IMR-90 (cell line): ENCODE measurements around the gene PDYN. TPM values are rescaled to one million over a fixed set of nuclear protein-coding genes. Genes with fewer than 3 reads are reported as not detected.

ENCODE experiments used
- ATAC-seq: fragments of 200-7000 bp; cut with Tn5 transposase; 2 replicates; pipeline ENCODE4 v1.9.1; 2020; ENCODE audit warnings: low read depth, mild to moderate bottlenecking, moderate library complexity
- BruUV-seq: library from RNA; stranded (reverse); fragments of 400-500 nt; replicated peaks from 2 replicates; lab custom pipeline; 2021; lab: Mats Ljungman, UMichigan
- CTCF ChIA-PET: fragments of 300-600 bp; formaldehyde crosslinking; extraction: SDS; loops from one replicate; lab custom pipeline; 2021; ENCODE audit warnings: antibody characterized with exemption; lab: Yijun Ruan, JAX
- POLR2A ChIA-PET: fragments of 300-600 bp; sonication (Branson Sonifier 250); formaldehyde crosslinking; loops from one replicate; lab custom pipeline; 2022; ENCODE audit warnings: antibody characterized with exemption; ENCODE audit not compliant: unreplicated experiment; lab: Charles Lee
- DNase-seq: peaks from one replicate; pipeline ENCODE4 v3.0.0; 2013
- H2AFZ ChIP-seq: replicated peaks from 2 replicates; pipeline ENCODE3; 2013; ENCODE audit warnings: low read length, mild to moderate bottlenecking; ENCODE audit not compliant: poor library complexity
- H2AK5ac ChIP-seq: 2 replicates; pipeline ENCODE4 v1.6.1; 2013; ENCODE audit warnings: low read depth, low read length, inconsistent platforms
- H2AK9ac ChIP-seq: replicated peaks from 2 replicates; pipeline ENCODE3; 2013; ENCODE audit warnings: mild to moderate bottlenecking, low read depth, low read length, moderate library complexity; ENCODE audit not compliant: poor library complexity
- H2BK120ac ChIP-seq: 2 replicates; pipeline ENCODE4 v1.6.1; 2013; ENCODE audit warnings: low read depth, low read length, inconsistent platforms
- H2BK15ac ChIP-seq: 3 replicates; pipeline ENCODE4 v1.6.1; 2013; ENCODE audit warnings: low read depth, low read length, inconsistent platforms
- H2BK20ac ChIP-seq: 2 replicates; pipeline ENCODE4 v1.6.1; 2013; ENCODE audit warnings: low read depth, mild to moderate bottlenecking, inconsistent platforms, low read length, moderate library complexity
- H2BK5ac ChIP-seq: 2 replicates; pipeline ENCODE4 v1.6.1; 2013; ENCODE audit warnings: mild to moderate bottlenecking, low read depth, low read length, inconsistent platforms; ENCODE audit not compliant: poor library complexity, severe bottlenecking
- H3K14ac ChIP-seq: replicated peaks from 2 replicates; pipeline ENCODE4 v1.6.1; 2013; ENCODE audit warnings: low read depth, low read length, inconsistent platforms
- H3K18ac ChIP-seq: 2 replicates; pipeline ENCODE4 v1.6.1; 2013; ENCODE audit warnings: low read depth, low read length, control low read depth
- H3K23ac ChIP-seq: 2 replicates; pipeline ENCODE4 v1.6.1; 2013; ENCODE audit warnings: low read depth, low read length, inconsistent platforms
- H3K27ac ChIP-seq: 2 replicates; pipeline ENCODE4 v1.5.1; 2013; ENCODE audit warnings: mild to moderate bottlenecking, control low read depth, low read length; ENCODE audit not compliant: insufficient read depth
- H3K27me3 ChIP-seq: 2 replicates; pipeline ENCODE4 v1.6.1; 2013; ENCODE audit warnings: low read length; ENCODE audit not compliant: control insufficient read depth, insufficient read depth
- H3K36me3 ChIP-seq: 2 replicates; pipeline ENCODE4 v1.6.1; 2013; ENCODE audit warnings: low read length, mixed read lengths; ENCODE audit not compliant: control insufficient read depth, insufficient read depth
- H3K4ac ChIP-seq: 2 replicates; pipeline ENCODE4 v1.6.1; 2013; ENCODE audit warnings: low read depth, low read length, inconsistent platforms
- H3K4me1 ChIP-seq: 2 replicates; pipeline ENCODE4 v1.6.1; 2013; ENCODE audit warnings: low read length, mixed read lengths; ENCODE audit not compliant: control insufficient read depth, insufficient read depth
- H3K4me2 ChIP-seq: 2 replicates; pipeline ENCODE4 v1.6.1; 2013; ENCODE audit warnings: low read depth, mild to moderate bottlenecking, control low read depth, low read length, moderate library complexity
- H3K4me3 ChIP-seq: 2 replicates; pipeline ENCODE4 v1.5.1; 2013; ENCODE audit warnings: low read depth, mild to moderate bottlenecking, control low read depth, low read length, moderate library complexity; ENCODE audit not compliant: insufficient read depth
- H3K56ac ChIP-seq: 2 replicates; pipeline ENCODE4 v1.6.1; 2013; ENCODE audit warnings: low read length, inconsistent platforms; ENCODE audit not compliant: insufficient read depth; ENCODE audit errors: extremely low read depth
- H3K79me1 ChIP-seq, 2 experiments: 2 replicates each; pipeline ENCODE4 v1.6.1; 2013; ENCODE audit warnings: low read length in 2 of 2, inconsistent platforms in 1 of 2, low read depth in 1 of 2
- H3K9ac ChIP-seq: 2 replicates; pipeline ENCODE4 v1.6.1; 2013; ENCODE audit warnings: low read depth, low read length, control low read depth
- H3K9me1 ChIP-seq: 2 replicates; pipeline ENCODE4 v1.6.1; 2013; ENCODE audit warnings: low read length, inconsistent platforms; ENCODE audit not compliant: insufficient read depth
- H3K9me3 ChIP-seq: 2 replicates; pipeline ENCODE4 v1.6.1; 2013; ENCODE audit warnings: low read length; ENCODE audit not compliant: control insufficient read depth, insufficient read depth
- H4K20me1 ChIP-seq: 2 replicates; pipeline ENCODE4 v1.6.1; 2013; ENCODE audit warnings: low read length, inconsistent platforms; ENCODE audit not compliant: insufficient read depth
- H4K5ac ChIP-seq: 2 replicates; pipeline ENCODE4 v1.6.1; 2013; ENCODE audit warnings: mild to moderate bottlenecking, low read depth, low read length, control low read depth
- H4K8ac ChIP-seq, 2 experiments: 2 replicates each; pipeline ENCODE4 v1.6.1; 2013; ENCODE audit warnings: low read depth in 2 of 2, low read length in 2 of 2, control low read depth in 1 of 2, inconsistent platforms in 1 of 2
- H4K91ac ChIP-seq: 2 replicates; pipeline ENCODE4 v1.6.1; 2013; ENCODE audit warnings: low read depth, low read length, inconsistent platforms; ENCODE audit not compliant: insufficient read depth
- BHLHE40 ChIP-seq: fragments of 150-350 bp; IDR thresholded peaks from 2 replicates; pipeline ENCODE4 v1.6.1; 2016; ENCODE audit warnings: mild to moderate bottlenecking, low read depth, low read length
- CTCF ChIP-seq: conservative IDR thresholded peaks from 2 replicates; pipeline ENCODE4 v1.5.1; 2012; ENCODE audit warnings: mild to moderate bottlenecking, low read depth, low read length, improper control_type of control experiment
- FOS ChIP-seq: fragments of 150-350 bp; IDR thresholded peaks from 2 replicates; pipeline ENCODE4 v1.6.1; 2016; ENCODE audit warnings: low read depth, low read length
- MAFK ChIP-seq: IDR thresholded peaks from 2 replicates; pipeline ENCODE4 v1.6.1; 2012; ENCODE audit warnings: low read depth, low read length, improper control_type of control experiment
- MAZ ChIP-seq: IDR thresholded peaks from 2 replicates; pipeline ENCODE4 v1.6.1; 2012; ENCODE audit warnings: low read depth, mild to moderate bottlenecking, low read length, improper control_type of control experiment, moderate library complexity, borderline replicate concordance
- MXI1 ChIP-seq: IDR thresholded peaks from 2 replicates; pipeline ENCODE4 v1.6.1; 2012; ENCODE audit warnings: low read depth, mild to moderate bottlenecking, low read length, moderate library complexity, borderline replicate concordance
- NFE2L2 ChIP-seq: fragments of 150-350 bp; IDR thresholded peaks from 2 replicates; pipeline ENCODE4 v1.6.1; 2016; ENCODE audit warnings: low read depth, mild to moderate bottlenecking, low read length
- POLR2A ChIP-seq: IDR thresholded peaks from 2 replicates; pipeline ENCODE4 v1.6.1; 2012; ENCODE audit warnings: mild to moderate bottlenecking, low read depth, low read length
- RAD21 ChIP-seq: IDR thresholded peaks from 2 replicates; pipeline ENCODE4 v1.6.1; 2012; ENCODE audit warnings: low read length, improper control_type of control experiment
- RCOR1 ChIP-seq: IDR thresholded peaks from 2 replicates; pipeline ENCODE4 v1.6.1; 2012; ENCODE audit warnings: mild to moderate bottlenecking, low read length, improper control_type of control experiment; ENCODE audit not compliant: insufficient replicate concordance
- RFX5 ChIP-seq: IDR thresholded peaks from 2 replicates; pipeline ENCODE4 v1.8.0; 2012; ENCODE audit warnings: low read depth, mild to moderate bottlenecking, low read length, moderate library complexity
- SMC3 ChIP-seq: fragments of 150-350 bp; IDR thresholded peaks from 2 replicates; pipeline ENCODE4 v1.6.1; 2016; ENCODE audit warnings: low read depth, mild to moderate bottlenecking, antibody characterized with exemption, low read length, moderate library complexity
- WGBS, 2 experiments: methylation state at CpG; one replicate each; pipeline versions ENCODE4 v1.1.5 to v1.1.7; 2013; ENCODE audit warnings: missing lambda C conversion rate in 2 of 2; ENCODE audit not compliant: insufficient read length in 1 of 2; ENCODE audit errors: extremely low coverage in 2 of 2; 5-methylcytosine and 5-hydroxymethylcytosine counted together
- dilution Hi-C: fragments of 300-500 bp; cut with HindIII; formaldehyde crosslinking; loops from one replicate; pipeline ENCODE4 v1.14.3; 2018; ENCODE audit warnings: low sequenced_read_pairs; ENCODE audit not compliant: unreplicated experiment
- in situ Hi-C: fragments of 300-500 bp; cut with MboI; formaldehyde crosslinking; loops from 3 replicates; pipeline ENCODE4 v1.14.3; 2019; ENCODE audit warnings: low sequenced_read_pairs, inconsistent platforms, mixed read lengths
- intact Hi-C: fragments of 100-400 bp; cut with micrococcal nuclease; formaldehyde crosslinking; loops from 2 replicates; pipeline ENCODE4 v1.10.0; 2022
- polyA plus RNA-seq, 3 experiments: library from polyadenylated mRNA; depleted of rRNA; stranded (reverse); fragments of >200 nt; gene quantifications; 2 replicates each; pipeline ENCODE4 v1.2.3, GENCODE V29; 2012; ENCODE audit warnings: low replicate concordance in 1 of 3
- total RNA-seq: library from RNA; depleted of rRNA; stranded (reverse); fragments of >200 nt; gene quantifications from 2 replicates; pipeline ENCODE4 v1.2.3, GENCODE V29; 2012

PDYN gene
- total and polyA plus RNA-seq, 2 of the 4 experiments (the other 2 are of a cell fraction) = not detected

DNA sequence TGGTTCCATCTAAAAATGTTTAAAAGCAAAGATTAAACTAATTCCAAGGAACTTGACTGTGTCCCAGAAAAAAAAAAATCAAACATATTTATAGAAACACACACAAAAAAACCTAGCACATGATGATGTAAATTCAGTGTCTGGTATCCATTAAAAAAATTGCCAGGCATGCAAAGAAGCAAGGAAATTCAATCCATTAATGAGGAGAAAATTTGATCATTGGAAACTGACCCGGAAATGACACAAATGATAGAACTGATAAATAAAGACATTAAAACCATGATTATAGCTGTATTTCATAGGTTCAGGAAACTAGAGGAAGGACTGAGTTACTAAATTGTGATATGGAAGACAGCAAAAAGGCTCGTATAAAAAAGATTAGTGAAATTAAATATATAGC is 34.7 kb downstream of the PDYN start:
- Histone ChIP-seq H3K23ac (no peak overlapping the region), H4K91ac (no peak overlapping the region), H2AK5ac (no peak overlapping the region), H2AFZ (no peak overlapping the region), H3K27me3 (peaks cover 38% of the 10 kb centered on the region), H3K9ac (no peak overlapping the region), H3K9me3 (no peaks in the 10 kb centered on the region), H4K8ac (no peak overlapping the region), H3K27ac (no peak overlapping the region), H2BK15ac (no peak overlapping the region), H4K5ac (no peak overlapping the region), H2BK20ac (no peak overlapping the region), H3K4ac (no peak overlapping the region), H2AK9ac (no peak overlapping the region), H3K14ac (no peak overlapping the region), H2BK120ac (no peak overlapping the region), H3K18ac (no peak overlapping the region), H2BK5ac (no peak overlapping the region), H3K4me1 (no peaks in the 10 kb centered on the region), H3K79me1 (no peaks in the 10 kb centered on the region), H3K9me1 (no peaks in the 10 kb centered on the region), H3K4me2 (no peak overlapping the region), H3K4me3 (no peak overlapping the region), H4K20me1 (no peaks in the 10 kb centered on the region), H3K36me3 (no peaks in the 10 kb centered on the region), H3K56ac (no peak overlapping the region)
- DNase-seq (no peak), ATAC-seq (no peak)
- POLR2A ChIA-PET = no interaction called here
- BruUV-seq = no TSS peak
- CTCF ChIA-PET = no interaction called here
- dilution Hi-C loops (no loop called here), intact Hi-C loops (no loop called here), in situ Hi-C loops (no loop called here)
- no CpG with 5 or more reads among the region's 2 CpGs for WGBS, 2 experiments
- TF ChIP-seq MAFK (no peak), RCOR1 (no peak), RFX5 (no peak), CTCF (no peak), RAD21 (no peak), POLR2A (no peak), MXI1 (no peak), NFE2L2 (no peak), BHLHE40 (no peak), FOS (no peak), SMC3 (no peak), MAZ (no peak)
